ENCODE measurements around the gene FCER1G. TPM values are rescaled to one million over a fixed set of nuclear protein-coding genes. Genes with fewer than 3 reads are reported as not detected.
A peak's percentile ranks its signal among the peaks of the same experiment; 100 is the strongest.

FCER1G gene
- total and polyA plus RNA-seq, 2 of the 4 experiments (the other 2 are of a cell fraction), result 0.44 TPM; not detected in 1

- Histone ChIP-seq H4K20me1 (ENCODE audit: insufficient read depth, low read length) (no peaks in the 10 kb centered on the region), H4K5ac (ENCODE audit: low read depth, low read length) (no peak within 1 kb of the TSS), H3K9ac (ENCODE audit: low read depth, low read length) (no peak within 1 kb of the TSS), H2AK9ac (replicated peaks; ENCODE audit: low read depth, low read length, poor library complexity) (no peak within 1 kb of the TSS), H3K79me1 (ENCODE audit: low read depth in 1 of 2, low read length in 2 of 2) (no peaks in the 10 kb centered on the region), H2AK5ac (ENCODE audit: low read depth, low read length) (no peak within 1 kb of the TSS), H3K4ac (ENCODE audit: low read depth, low read length) (no peak within 1 kb of the TSS), H3K9me3 (ENCODE audit: control insufficient read depth, insufficient read depth, low read length) (no peaks in the 10 kb centered on the region), H3K27me3 (ENCODE audit: control insufficient read depth, insufficient read depth, low read length) (peaks cover 12% of the 10 kb centered on the region), H4K91ac (ENCODE audit: insufficient read depth, low read depth, low read length) (no peak within 1 kb of the TSS), H4K8ac (ENCODE audit: low read depth in 2 of 2, low read length in 2 of 2) (no peak within 1 kb of the TSS), H2BK5ac (ENCODE audit: low read depth, low read length, poor library complexity, severe bottlenecking) (no peak within 1 kb of the TSS), H3K56ac (ENCODE audit: extremely low read depth, insufficient read depth, low read length) (no peak within 1 kb of the TSS), H3K14ac (replicated peaks; ENCODE audit: low read depth, low read length) (no peak within 1 kb of the TSS), H3K4me2 (ENCODE audit: low read depth, low read length) (no peak within 1 kb of the TSS), H3K27ac (ENCODE audit: insufficient read depth, low read length) (no peak within 1 kb of the TSS), H2BK15ac (ENCODE audit: low read depth, low read length) (no peak within 1 kb of the TSS), H2BK20ac (ENCODE audit: low read depth, low read length) (no peak within 1 kb of the TSS), H2AFZ (replicated peaks; ENCODE audit: low read length, poor library complexity) (peak within 1 kb of the TSS; percentile 23), H3K36me3 (ENCODE audit: control insufficient read depth, insufficient read depth, low read length) (no peaks in the 10 kb centered on the region), H3K9me1 (ENCODE audit: insufficient read depth, low read length) (no peaks in the 10 kb centered on the region), H3K23ac (ENCODE audit: low read depth, low read length) (no peak within 1 kb of the TSS), H3K4me1 (ENCODE audit: control insufficient read depth, insufficient read depth, low read length) (no peaks in the 10 kb centered on the region), H3K4me3 (ENCODE audit: insufficient read depth, low read depth, low read length) (no peak within 1 kb of the TSS), H2BK120ac (ENCODE audit: low read depth, low read length) (no peak within 1 kb of the TSS), H3K18ac (ENCODE audit: low read depth, low read length) (no peak within 1 kb of the TSS)
- intact Hi-C loops (cut with micrococcal nuclease), result loop anchor here (5.0 kb wide), 1 partner anchor 34 kb away; no protein-coding TSS in a partner anchor
- ChIA-PET POLR2A (ENCODE audit: unreplicated experiment) (no interaction called here), CTCF (no interaction called here)
- ATAC-seq (ENCODE audit: low read depth) (no peak), DNase-seq (no peak)
- no TSS peak for BruUV-seq (replicated peaks)
- dilution Hi-C loops (cut with HindIII; ENCODE audit: low sequenced_read_pairs, unreplicated experiment), result no loop called here
- no peak for TF ChIP-seq RCOR1 (IDR thresholded peaks at IDR 0.05; ENCODE audit: insufficient replicate concordance, low read length)
- no peak for TF ChIP-seq RFX5 (IDR thresholded peaks at IDR 0.05; ENCODE audit: low read depth, low read length)
- TF ChIP-seq CTCF (conservative IDR thresholded peaks at IDR 0.05; ENCODE audit: low read depth, low read length), result no peak
- no peak for TF ChIP-seq RAD21 (IDR thresholded peaks at IDR 0.05; ENCODE audit: low read length)
- no peak for TF ChIP-seq NFE2L2 (IDR thresholded peaks at IDR 0.05; ENCODE audit: low read depth, low read length)
- TF ChIP-seq ELK1 (IDR thresholded peaks at IDR 0.05; ENCODE audit: borderline replicate concordance, low read depth, low read length), result no peak
- no peak for TF ChIP-seq BHLHE40 (IDR thresholded peaks at IDR 0.05; ENCODE audit: low read depth, low read length)
- no CpG with 5 or more reads among the region's 4 CpGs for WGBS, 2 experiments (ENCODE audit: extremely low coverage in 2 of 2, insufficient read length in 1 of 2)
- in situ Hi-C loops (cut with MboI; ENCODE audit: low sequenced_read_pairs), result no loop called here
These were observed 23.0 kb downstream of the FCER1G start, which contains the start of gene NR1I3 for GRCh38 chr1:161238039-161238473. Gene NR1I3 (minus strand): TSS chr1:161238203. CDS start chr1:161236565, 1,638 bp downstream.

Data from IMR-90 (cell line).